C4-2B (cell line): ENCODE measurements around the gene UTS2R.

Experiments
- ZFX ChIP-seq: fragments of 450-650 bp; IDR thresholded peaks from 2 replicates; pipeline ENCODE4 v1.6.1; 2017
- TF ChIP-seq, protein P1 (sequence below): fragments of 450-650 bp; conservative IDR thresholded peaks from 2 replicates; pipeline ENCODE4 v1.5.1; 2017; ENCODE audit warnings: mild to moderate bottlenecking

DNA sequence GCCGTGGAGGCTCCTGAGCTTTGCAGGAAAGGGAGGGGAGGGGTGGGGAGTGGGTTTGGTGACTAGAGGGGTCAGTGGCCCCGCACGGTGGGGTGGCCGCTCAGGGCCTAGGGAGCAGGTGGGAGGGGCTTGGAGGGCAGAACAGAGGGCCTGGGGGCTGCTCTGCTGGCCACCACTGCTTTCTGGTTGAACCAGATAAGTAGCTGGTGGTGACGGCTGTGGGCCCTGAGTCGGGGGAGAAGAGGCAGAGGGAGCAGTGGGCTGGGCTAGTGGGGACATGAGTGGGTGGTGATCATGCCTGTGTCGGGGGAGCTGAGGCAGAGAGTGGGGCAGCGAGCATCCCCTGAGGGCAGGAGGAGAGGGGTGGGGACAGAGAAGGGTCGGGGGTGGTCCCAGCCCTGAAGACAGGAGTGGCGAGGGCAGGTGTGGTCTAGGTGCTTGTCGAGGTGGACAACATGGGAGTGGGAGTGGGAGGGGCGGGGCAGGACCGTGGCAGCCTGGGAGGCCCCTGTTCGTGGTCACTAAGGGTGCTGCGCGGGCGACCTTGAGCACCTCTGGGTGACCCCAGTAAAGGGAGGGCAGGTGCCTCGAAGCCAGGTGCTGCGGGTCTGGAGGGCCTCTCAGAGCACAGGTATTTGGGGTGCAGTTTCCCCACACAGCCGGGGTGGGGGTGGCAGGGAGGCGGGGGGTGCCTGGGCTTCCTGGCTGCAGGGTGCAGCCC lies 47.9 kb upstream of the UTS2R start:
- TF ChIP-seq, protein P1, sequence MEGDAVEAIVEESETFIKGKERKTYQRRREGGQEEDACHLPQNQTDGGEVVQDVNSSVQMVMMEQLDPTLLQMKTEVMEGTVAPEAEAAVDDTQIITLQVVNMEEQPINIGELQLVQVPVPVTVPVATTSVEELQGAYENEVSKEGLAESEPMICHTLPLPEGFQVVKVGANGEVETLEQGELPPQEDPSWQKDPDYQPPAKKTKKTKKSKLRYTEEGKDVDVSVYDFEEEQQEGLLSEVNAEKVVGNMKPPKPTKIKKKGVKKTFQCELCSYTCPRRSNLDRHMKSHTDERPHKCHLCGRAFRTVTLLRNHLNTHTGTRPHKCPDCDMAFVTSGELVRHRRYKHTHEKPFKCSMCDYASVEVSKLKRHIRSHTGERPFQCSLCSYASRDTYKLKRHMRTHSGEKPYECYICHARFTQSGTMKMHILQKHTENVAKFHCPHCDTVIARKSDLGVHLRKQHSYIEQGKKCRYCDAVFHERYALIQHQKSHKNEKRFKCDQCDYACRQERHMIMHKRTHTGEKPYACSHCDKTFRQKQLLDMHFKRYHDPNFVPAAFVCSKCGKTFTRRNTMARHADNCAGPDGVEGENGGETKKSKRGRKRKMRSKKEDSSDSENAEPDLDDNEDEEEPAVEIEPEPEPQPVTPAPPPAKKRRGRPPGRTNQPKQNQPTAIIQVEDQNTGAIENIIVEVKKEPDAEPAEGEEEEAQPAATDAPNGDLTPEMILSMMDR, result no peak
- TF ChIP-seq ZFX, result no peak
